KOPT-K1 (cell line): ENCODE results near the gene PEMT.

ENCODE experiments used
- H3K27ac ChIP-seq: fragments of 200-600 bp; sonication (generic); 2 replicates; pipeline ENCODE4 v1.5.1; 2016; ENCODE audit warnings: antibody characterized with exemption, mild to moderate bottlenecking, low read depth, low read length; ENCODE audit not compliant: poor library complexity, severe bottlenecking
- H3K36me3 ChIP-seq: fragments of 200-600 bp; sonication (generic); 2 replicates; pipeline ENCODE4 v1.5.1; 2017; ENCODE audit warnings: antibody characterized with exemption, mild to moderate bottlenecking, low read length, moderate library complexity; ENCODE audit not compliant: insufficient read depth
- H3K9me3 ChIP-seq: fragments of 200-600 bp; sonication (generic); 2 replicates; pipeline ENCODE4 v1.5.1; 2017; ENCODE audit warnings: antibody characterized with exemption, low read length, mild to moderate bottlenecking; ENCODE audit not compliant: insufficient read depth, poor library complexity, severe bottlenecking

Gene PEMT

GRCh38 chr17:17587614-17588337, 3.7 kb downstream of the PEMT start:
- Histone ChIP-seq H3K27ac (no peak overlapping the region), H3K9me3 (no peaks in the 10 kb centered on the region), H3K36me3 (no peaks in the 10 kb centered on the region)

DNA sequence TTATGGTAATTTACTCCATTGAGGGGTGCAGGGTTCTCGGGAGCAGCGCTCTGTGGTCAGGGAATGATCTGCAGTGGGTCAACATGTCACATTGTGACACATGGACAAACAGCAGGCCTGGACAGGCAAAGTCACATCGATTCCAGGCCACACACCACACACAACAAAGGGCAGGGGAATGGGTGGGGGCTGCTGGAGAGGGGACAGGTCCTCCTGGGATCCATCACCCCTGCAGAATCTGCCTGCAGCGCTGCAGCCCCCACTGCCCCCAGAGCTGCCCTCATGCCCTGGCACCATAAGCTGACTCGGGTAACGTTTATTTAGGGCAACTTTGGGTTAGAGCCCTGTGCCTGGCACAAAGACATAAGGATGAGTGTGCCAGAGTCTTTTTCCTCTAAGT, 9.1 kb downstream of the PEMT start:
- no peak overlapping the region for H3K27ac ChIP-seq

DNA sequence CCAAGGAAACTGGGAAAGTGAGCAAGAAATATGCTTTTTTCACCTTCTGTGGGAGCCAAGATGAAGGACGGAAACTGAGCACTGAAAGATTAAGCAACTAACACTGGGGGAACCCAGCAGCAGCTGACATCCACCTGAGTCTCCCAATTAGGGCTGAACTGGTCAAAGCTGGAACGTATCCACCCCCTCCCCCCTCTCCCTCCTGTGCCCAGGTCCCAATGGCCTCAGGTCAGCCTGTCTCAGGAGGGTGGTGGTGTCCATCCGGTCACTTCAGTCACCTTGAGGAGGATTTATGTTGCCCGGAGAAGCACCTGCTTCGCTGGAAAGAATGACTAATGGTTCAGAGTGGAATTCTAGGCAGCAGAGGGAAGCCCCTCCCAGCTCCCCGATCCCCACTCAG, 10.0 kb downstream of the PEMT start:
- no peak overlapping the region for H3K27ac ChIP-seq
- no peaks in the 10 kb centered on the region for H3K9me3 ChIP-seq
- H3K36me3 ChIP-seq: peaks cover 2% of the 10 kb centered on the region; the same call in 1 of the 2 replicates

More for the DNA sequence above, 9.1 kb downstream of the PEMT start:
- no peaks in the 10 kb centered on the region for H3K9me3 ChIP-seq
- no peaks in the 10 kb centered on the region for H3K36me3 ChIP-seq

DNA sequence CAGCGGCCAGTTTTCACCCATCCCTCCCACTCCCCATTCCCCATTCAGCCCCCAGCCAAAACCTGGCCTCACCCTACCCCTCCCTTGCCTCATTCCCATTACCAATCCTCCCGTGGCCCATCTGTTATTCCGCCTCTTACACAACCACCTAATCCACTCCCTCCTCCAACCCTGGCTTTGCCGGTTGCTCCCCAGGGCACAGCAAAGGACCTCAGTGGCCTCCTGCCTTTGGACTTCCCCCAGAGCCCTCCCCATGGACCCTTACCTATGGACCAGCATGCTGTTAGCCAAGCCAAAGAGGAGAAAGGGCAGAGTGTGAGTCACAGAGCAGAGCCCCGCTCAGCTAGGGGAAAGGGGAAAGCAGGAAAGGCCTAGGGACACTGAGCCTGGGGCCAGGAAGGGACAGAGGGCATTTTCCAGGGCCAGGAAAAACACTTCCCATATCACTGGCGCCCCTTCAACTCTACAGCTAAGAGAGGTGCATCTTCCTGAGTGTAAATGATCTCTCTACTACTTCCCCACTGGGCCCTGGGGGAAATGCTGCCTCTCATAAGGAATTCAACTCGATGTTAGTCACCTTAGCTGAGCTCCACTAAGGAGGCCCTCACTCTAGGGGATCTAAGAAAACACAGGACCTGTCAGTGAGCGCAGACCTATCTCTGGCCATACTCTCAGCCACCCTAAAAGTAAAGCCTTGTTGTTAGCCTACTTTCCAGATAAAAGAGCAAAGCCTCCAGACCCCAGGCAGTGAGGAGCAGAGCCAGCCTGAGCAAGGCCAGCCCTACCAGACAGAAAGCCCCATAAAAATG, 10.6 kb downstream of the PEMT start:
- peaks cover 8% of the 10 kb centered on the region; the same call in 1 of the 2 replicates for H3K36me3 ChIP-seq
- no peaks in the 10 kb centered on the region for H3K9me3 ChIP-seq
- H3K27ac ChIP-seq: no peak overlapping the region

GRCh38 chr17:17579691-17580090, 11.8 kb downstream of the PEMT start:
- Histone ChIP-seq H3K27ac (no peak overlapping the region), H3K9me3 (no peaks in the 10 kb centered on the region), H3K36me3 (peaks cover 14% of the 10 kb centered on the region; the same call in 1 of the 2 replicates)

GRCh38 chr17:17577373-17577772, 14.1 kb downstream of the PEMT start:
- Histone ChIP-seq H3K36me3 (peaks cover 15% of the 10 kb centered on the region; the same call in 1 of the 2 replicates), H3K27ac (no peak overlapping the region), H3K9me3 (no peaks in the 10 kb centered on the region)

- Histone ChIP-seq H3K27ac (no peak overlapping the region), H3K9me3 (no peaks in the 10 kb centered on the region), H3K36me3 (peaks cover 15% of the 10 kb centered on the region; the same call in 1 of the 2 replicates)
Observed at GRCh38 chr17:17576772-17577234, 14.7 kb downstream of the PEMT start.

GRCh38 chr17:17575360-17576251, 15.9 kb downstream of the PEMT start:
- H3K9me3 ChIP-seq: no peaks in the 10 kb centered on the region
- peaks cover 15% of the 10 kb centered on the region; the same call in 1 of the 2 replicates for H3K36me3 ChIP-seq
- H3K27ac ChIP-seq: no peak overlapping the region

DNA sequence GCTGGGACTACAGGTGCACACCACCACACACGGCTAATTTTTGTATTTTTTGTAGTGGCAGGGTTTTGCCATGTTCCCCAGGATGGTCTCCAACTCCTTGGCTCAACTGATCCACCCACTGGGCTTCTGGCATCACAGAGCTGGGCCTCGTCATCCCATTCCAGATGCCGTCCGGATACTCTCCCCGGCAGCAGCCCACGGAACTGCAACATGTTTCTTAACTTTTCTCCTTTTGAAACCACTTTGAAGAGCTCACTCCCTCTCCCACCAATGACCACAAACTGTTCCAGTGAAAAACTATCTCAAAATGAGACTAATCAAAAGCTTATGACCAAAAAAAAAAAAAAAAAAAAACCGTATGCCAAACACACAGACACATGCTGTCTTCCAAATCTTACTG, 17.6 kb downstream of the PEMT start:
- Histone ChIP-seq H3K36me3 (peaks cover 15% of the 10 kb centered on the region; the same call in 1 of the 2 replicates), H3K9me3 (no peaks in the 10 kb centered on the region), H3K27ac (no peak overlapping the region)

- Histone ChIP-seq H3K36me3 (peaks cover 15% of the 10 kb centered on the region; the same call in 1 of the 2 replicates), H3K27ac (no peak overlapping the region), H3K9me3 (no peaks in the 10 kb centered on the region)
Observed at GRCh38 chr17:17572010-17572785, 19.3 kb downstream of the PEMT start.

DNA sequence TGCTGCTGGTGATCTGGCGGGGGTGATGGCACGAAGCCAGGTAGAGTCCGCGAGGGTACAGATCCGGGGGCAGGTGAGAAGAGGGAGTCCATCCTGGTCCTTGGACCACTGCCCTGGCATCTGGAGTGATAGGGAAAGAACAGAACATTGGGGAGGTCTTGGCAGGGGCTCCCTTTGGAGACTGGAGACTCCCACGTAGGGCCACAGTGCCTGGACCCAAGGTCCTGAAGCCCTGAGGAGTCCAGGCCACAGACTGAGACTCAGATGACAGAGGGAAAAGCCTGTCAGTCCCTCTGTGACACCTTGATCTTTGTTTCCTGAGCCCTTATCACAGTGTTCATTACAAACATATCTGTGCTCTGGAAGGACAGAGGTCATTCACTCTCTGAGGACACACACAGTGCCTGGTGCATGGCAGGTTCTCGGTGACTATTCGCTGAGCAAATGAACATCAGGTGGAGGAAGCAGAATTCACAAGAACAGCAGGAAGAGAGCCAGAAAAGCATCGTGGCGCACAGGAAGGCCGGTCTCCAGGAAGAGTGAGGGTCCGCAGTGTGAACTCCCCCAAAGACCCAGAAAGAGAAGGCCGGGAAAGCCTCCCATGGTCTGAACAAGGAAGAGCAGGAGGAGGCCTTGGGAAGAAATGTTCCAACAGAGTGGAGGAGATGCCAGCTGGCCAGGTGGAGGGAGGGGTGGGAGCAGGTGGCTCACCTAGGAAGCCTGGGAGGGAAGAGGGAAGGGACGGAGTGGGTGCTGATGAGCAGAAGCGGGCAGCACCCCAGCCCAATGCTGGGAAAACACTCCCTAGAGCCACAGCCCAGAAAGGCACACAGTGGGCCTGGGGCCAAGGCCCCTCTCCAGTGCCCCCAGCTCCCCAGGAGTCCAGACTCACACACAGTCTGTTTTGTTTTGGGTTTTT, 20.5 kb downstream of the PEMT start:
- peaks cover 8% of the 10 kb centered on the region; the same call in 1 of the 2 replicates for H3K36me3 ChIP-seq
- no peaks in the 10 kb centered on the region for H3K9me3 ChIP-seq
- no peak overlapping the region for H3K27ac ChIP-seq

DNA sequence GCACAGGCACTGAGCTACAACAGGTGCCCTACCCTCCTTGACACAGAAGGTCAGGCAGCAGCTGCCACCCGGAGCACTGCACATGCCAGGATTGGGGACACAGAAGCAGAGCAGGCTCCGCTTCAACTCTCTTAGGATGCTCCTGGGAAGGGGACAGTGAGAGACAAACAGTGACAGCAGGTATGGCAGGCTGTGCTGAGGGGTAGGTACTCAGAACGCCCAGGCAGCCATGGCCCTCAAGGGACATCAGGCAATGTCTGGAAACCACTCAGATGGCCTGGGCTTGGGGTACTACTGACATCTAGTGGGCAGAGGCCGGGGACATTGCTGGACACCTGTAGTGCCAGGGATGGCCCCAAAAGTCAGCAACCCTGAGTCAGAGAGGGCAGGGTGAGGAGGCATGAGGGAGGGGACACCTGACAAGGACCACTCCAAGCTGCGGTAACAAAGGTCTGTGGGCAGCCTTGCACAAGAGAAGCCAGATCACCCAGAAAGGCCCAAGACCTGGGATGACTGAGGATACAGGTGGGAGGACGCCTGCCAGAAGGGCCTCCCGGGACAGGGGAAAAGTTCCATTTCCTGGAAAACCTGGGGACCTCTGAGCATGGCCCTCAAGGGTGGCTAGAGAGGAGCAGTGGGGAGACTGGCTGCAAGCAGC, 21.2 kb downstream of the PEMT start:
- Histone ChIP-seq H3K36me3 (peaks cover 7% of the 10 kb centered on the region; the same call in 1 of the 2 replicates), H3K27ac (no peak overlapping the region), H3K9me3 (no peaks in the 10 kb centered on the region)

GRCh38 chr17:17569691-17570090, 21.8 kb downstream of the PEMT start:
- Histone ChIP-seq H3K36me3 (peaks cover 2% of the 10 kb centered on the region; the same call in 1 of the 2 replicates), H3K27ac (no peak overlapping the region), H3K9me3 (no peaks in the 10 kb centered on the region)
